Nephron (organoid): ENCODE data around the gene IQGAP1.

ENCODE experiments used
- H3K27ac Mint-ChIP-seq, 3 experiments: 2 replicates each; pipeline ENCODE4 v1.8.0; 2020; ENCODE audit warnings: mixed read lengths in 3 of 3, mild to moderate bottlenecking in 2 of 3, moderate library complexity in 1 of 3
- H3K27me3 Mint-ChIP-seq: 2 replicates; pipeline ENCODE4 v1.8.0; 2021; ENCODE audit warnings: low read depth, mild to moderate bottlenecking, moderate library complexity, mixed read lengths
- H3K36me3 Mint-ChIP-seq: 2 replicates; pipeline ENCODE4 v1.8.0; 2020; ENCODE audit warnings: low read depth, mixed read lengths
- H3K4me1 Mint-ChIP-seq: 2 replicates; pipeline ENCODE4 v1.8.0; 2020; ENCODE audit warnings: mixed read lengths
- H3K4me3 Mint-ChIP-seq, 3 experiments: 2 replicates each; pipeline ENCODE4 v1.8.0; 2020; ENCODE audit warnings: mild to moderate bottlenecking in 3 of 3, mixed read lengths in 3 of 3, moderate library complexity in 2 of 3
- H3K9me3 Mint-ChIP-seq: 2 replicates; pipeline ENCODE4 v1.8.0; 2020; ENCODE audit warnings: mixed read lengths
- CTCF ChIP-seq, 3 experiments: fragments of 200-600 bp; sonication (generic); IDR thresholded peaks; one replicate each; pipeline ENCODE4 v1.5.0; 2021; ENCODE audit warnings: antibody characterized with exemption in 3 of 3; ENCODE audit not compliant: unreplicated experiment in 3 of 3

The IQGAP1 gene

GRCh38 chr15:90379263-90379662 is 8.8 kb upstream of the IQGAP1 start:
- H3K27ac Mint-ChIP-seq, result no peak overlapping the region
- peaks cover 3% of the 10 kb centered on the region for H3K27me3 Mint-ChIP-seq
- H3K36me3 Mint-ChIP-seq, result no peaks in the 10 kb centered on the region
- peaks cover 13% of the 10 kb centered on the region for H3K9me3 Mint-ChIP-seq
- TF ChIP-seq CTCF (IDR thresholded peaks at IDR 0.05; ENCODE audit: unreplicated experiment in 3 of 3), result no peak
- H3K4me1 Mint-ChIP-seq, result no peaks in the 10 kb centered on the region
- no peak overlapping the region for H3K4me3 Mint-ChIP-seq

DNA sequence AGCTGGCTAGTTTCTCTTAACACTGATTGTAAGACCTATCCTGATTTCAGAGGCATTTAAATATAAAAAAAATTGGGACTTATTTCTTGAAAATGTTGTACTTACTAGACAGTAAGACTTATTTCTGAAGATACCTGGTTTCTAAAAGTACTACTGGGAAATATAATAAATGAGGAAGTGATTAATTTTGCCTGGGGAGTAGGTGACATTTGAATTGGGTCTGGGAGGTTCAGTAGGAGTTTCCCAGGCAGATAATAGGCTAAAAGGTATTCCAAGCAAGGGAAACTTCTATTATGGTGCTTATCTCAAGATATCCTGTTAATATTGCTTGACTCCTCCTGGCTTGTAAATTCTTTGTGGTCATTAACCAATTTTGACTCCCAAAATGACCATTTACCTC is 6.5 kb upstream of the IQGAP1 start:
- Mint-ChIP-seq H3K27me3 (peaks cover 3% of the 10 kb centered on the region), H3K9me3 (peaks cover 10% of the 10 kb centered on the region), H3K27ac (no peak overlapping the region)

DNA sequence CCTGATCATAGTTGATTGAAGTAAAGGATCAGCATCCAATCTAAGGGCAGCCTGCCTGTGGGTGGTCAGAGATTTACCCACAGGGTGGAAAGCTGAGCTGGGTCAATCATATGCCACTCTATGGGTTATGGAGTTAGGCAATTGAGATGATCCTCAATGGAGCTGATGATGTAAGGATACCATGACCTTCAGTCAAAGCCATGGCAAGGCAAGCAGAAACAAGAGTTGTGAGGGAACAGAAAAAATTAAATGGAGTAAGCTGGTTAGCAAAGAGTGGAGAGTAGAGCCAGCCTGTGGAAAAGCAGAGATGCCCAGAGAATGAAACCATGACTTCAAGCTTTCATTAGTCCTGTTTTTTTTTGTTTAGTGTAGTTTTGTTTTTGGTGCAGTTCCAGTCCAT is 5.7 kb upstream of the IQGAP1 start:
- Mint-ChIP-seq H3K4me1 (peaks cover 10% of the 10 kb centered on the region), H3K4me3 (no peak overlapping the region), H3K36me3 (no peaks in the 10 kb centered on the region), H3K27me3 (no peaks in the 10 kb centered on the region), H3K27ac (no peak overlapping the region), H3K9me3 (peaks cover 10% of the 10 kb centered on the region)
- no peak for TF ChIP-seq CTCF (IDR thresholded peaks at IDR 0.05; ENCODE audit: unreplicated experiment in 3 of 3)

More for the DNA sequence above, 6.5 kb upstream of the IQGAP1 start:
- Mint-ChIP-seq H3K36me3 (no peaks in the 10 kb centered on the region), H3K4me3 (no peak overlapping the region), H3K4me1 (peaks cover 7% of the 10 kb centered on the region)
- no peak for TF ChIP-seq CTCF (IDR thresholded peaks at IDR 0.05; ENCODE audit: unreplicated experiment in 3 of 3)

- no peak for TF ChIP-seq CTCF (IDR thresholded peaks at IDR 0.05; ENCODE audit: unreplicated experiment in 3 of 3)
- Mint-ChIP-seq H3K9me3 (no peaks in the 10 kb centered on the region), H3K27ac (peak overlapping the region; percentile 73 to 87 (median 74)), H3K36me3 (peaks cover 5% of the 10 kb centered on the region), H3K4me3 (peak overlapping the region; percentile 61 to 80 (median 73)), H3K4me1 (peaks cover 37% of the 10 kb centered on the region), H3K27me3 (no peaks in the 10 kb centered on the region)
Measured at GRCh38 chr15:90386221-90386620, 1.8 kb upstream of the IQGAP1 start.

GRCh38 chr15:90388462-90389380 is 679 bp downstream of the IQGAP1 start:
- peak overlapping the region; percentile 89 to 92 (median 90) for H3K4me3 Mint-ChIP-seq
- H3K27me3 Mint-ChIP-seq, result no peaks in the 10 kb centered on the region
- peaks cover 23% of the 10 kb centered on the region for H3K36me3 Mint-ChIP-seq
- H3K4me1 Mint-ChIP-seq, result peaks cover 58% of the 10 kb centered on the region
- peak overlapping the region; percentile 62 to 88 (median 77) for H3K27ac Mint-ChIP-seq
- no peaks in the 10 kb centered on the region for H3K9me3 Mint-ChIP-seq
- TF ChIP-seq CTCF (IDR thresholded peaks at IDR 0.05; ENCODE audit: unreplicated experiment in 3 of 3), result no peak
